GM19438 (cell line): ENCODE results near the gene PDSS2.

Source experiments
- ATAC-seq: cut with Tn5 transposase; IDR thresholded peaks from one replicate; pipeline ENCODE4 v1.9.1; 2021; ENCODE audit warnings: low read depth; ENCODE audit not compliant: unreplicated experiment

The PDSS2 gene, protein sequence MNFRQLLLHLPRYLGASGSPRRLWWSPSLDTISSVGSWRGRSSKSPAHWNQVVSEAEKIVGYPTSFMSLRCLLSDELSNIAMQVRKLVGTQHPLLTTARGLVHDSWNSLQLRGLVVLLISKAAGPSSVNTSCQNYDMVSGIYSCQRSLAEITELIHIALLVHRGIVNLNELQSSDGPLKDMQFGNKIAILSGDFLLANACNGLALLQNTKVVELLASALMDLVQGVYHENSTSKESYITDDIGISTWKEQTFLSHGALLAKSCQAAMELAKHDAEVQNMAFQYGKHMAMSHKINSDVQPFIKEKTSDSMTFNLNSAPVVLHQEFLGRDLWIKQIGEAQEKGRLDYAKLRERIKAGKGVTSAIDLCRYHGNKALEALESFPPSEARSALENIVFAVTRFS

DNA sequence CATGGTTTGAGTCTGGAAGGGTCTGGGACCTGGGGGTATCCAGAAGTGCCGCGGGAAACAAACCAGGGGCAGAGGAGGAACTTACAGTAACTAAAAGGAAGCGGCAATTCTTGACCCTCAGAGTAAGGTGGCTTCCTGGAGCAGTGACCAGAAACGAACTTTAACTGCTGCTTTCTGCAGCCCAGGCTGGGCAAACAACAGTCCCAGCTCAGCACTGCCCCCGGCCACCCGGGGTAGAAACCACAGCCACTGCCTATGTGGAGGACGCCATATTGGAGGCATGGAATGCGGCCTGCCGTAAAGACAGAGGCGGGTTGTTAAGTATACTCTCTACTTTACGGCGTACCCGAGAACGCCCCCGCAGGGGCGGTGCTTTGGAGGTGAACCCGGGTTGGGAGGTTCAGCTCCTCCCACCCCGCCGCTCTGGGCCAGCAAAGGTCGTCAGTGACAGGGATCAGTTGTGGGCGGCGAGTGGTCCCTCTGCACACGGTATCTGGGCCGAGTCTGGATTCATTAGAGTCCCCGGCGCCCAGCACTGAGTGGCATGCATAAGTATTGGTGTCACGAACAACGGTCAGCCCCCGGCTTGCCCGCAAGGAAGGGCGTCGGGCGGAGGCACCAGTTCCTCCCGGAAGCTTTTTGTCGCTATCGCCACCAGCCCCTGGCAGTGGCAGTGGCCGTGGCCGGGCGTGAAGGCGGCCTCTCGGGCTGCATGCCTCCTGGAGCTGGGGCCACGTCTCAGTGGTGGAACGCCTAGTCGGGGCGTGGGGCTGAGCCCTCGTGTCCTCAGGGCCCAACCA is at the start of gene PDSS2:
TSS of gene PDSS2 (minus strand) at position 282 of the 800 bp plus-strand sequence. CDS start at position 3, 279 bp downstream.
- peak; percentile 93 for ATAC-seq

DNA sequence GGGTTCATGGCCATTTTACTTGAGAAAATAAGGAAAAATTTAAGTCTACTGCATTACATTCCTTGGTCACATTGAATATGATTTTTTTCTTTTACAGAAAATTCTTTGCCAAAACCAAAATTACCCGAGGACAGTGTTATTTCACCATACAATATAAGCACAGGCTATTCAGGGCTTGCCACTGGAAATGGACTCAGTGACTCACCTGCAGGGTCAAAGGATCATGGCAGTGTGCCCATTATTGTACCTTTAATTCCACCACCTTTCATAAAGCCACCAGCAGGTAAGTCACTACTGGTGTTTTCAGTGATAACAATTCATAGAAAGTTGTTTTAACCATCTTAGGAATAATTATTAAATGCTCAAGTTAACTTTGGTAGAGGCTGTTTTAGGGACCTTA is 46.8 kb upstream of the PDSS2 start:
- no peak for ATAC-seq

DNA sequence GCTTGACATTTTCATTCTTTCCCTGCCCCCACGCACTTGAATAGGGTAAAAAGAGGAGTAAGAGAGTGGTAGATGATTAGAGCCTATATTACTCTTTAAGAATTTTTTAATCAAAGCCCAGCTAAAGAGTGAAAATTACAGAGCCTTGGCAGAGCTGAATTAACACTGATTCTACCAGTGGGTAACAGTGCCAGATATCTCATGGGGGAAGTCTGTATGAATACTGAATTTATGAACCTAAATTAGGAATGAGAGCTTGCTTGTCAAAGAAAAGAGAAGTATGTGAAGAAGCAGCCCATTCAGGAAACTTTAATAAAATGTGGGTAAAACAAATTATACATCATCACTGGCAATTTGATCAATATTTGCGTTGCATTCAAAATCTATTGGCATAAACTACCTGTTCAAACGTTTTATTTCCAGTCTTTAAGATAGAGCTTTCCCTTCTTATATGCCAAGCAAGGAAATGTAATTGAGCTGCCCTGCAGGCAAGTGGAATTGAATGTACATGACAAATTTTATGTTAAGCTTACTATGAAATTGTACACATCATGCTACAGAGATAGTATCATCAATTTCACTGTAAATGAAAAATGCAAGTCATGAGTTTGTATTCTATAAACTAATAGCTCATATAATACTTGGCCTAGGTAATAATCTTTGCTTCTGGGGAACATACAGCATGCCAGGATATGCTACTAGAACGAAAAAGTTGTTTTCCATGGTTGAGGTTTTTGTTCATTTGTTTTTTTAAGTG is 45.1 kb upstream of the PDSS2 start:
- ATAC-seq = no peak

DNA sequence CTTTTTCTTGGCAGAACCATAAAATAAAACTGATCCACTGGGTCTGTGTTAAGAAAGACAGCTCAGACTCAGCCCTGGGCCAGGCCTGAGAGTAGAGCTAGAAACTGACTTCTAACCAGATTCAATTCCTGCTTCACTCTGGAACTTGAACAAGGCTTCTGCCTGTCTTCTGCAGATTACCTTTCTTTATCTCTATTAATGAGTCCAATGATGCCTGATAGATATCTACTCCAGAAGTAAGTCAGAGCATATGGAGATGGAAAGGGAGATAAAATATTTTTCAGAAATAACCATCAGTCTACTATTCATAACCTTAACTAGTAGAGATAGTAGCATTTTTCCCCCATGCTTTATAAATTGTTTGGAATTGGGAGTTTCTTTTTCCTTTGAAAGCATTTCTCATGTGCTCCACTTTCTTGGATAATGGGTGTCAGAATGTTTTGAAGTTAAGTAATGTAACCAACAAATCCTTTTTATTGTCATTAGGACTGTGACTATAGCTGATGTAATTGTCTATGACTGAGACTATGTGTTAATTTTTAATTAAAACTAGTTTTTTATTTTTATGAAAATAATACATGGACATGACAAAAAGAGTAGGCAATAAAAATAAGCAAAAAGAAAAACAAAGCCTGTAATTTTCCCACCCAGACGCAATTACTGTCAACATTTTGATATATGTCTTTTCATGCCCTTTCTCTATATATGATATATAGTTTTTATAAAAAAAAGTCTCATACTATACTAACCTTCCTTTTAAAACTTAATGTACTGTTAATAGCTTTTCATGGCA is 37.7 kb upstream of the PDSS2 start:
- ATAC-seq = no peak

DNA sequence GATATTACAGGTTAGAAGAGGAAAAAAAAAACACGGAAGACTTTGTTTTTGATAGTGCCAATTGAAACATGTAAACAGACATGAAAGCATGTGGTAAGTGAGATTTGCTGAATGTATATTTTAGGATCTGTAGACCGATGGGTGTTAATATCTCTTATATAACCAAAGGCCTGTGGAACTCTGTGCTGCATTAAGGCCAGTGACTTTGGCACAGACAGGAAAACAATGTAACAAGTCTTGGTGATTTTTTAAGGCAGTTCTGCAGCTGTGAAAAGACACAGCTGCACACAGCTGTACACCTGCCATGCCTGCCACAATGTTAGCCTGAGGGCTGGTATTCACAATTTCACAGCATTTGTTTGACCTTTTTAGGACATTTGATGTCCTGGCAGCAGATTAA is 36.6 kb upstream of the PDSS2 start:
- ATAC-seq = no peak

DNA sequence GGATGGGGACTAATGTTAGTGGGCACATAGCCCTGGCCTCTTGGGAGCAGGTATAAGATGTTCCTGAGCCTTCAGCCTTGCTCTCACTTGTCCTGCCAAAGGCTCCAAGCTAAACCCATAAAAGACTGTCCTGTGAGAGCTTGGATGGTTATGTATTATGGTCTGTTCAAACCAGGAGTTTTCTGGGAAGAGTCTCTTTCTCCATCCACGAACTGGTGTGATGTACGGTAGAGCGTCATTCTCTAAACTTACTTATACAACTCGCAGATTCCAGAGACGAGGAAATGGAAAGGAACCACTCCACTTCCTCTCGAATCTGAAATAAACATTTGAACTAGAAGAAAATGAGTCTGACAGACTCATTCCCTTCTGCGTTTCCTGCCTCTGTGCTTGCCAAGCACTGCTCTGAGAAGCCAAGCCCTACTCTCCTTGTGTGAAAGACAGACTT is 35.9 kb upstream of the PDSS2 start:
- no peak for ATAC-seq

DNA sequence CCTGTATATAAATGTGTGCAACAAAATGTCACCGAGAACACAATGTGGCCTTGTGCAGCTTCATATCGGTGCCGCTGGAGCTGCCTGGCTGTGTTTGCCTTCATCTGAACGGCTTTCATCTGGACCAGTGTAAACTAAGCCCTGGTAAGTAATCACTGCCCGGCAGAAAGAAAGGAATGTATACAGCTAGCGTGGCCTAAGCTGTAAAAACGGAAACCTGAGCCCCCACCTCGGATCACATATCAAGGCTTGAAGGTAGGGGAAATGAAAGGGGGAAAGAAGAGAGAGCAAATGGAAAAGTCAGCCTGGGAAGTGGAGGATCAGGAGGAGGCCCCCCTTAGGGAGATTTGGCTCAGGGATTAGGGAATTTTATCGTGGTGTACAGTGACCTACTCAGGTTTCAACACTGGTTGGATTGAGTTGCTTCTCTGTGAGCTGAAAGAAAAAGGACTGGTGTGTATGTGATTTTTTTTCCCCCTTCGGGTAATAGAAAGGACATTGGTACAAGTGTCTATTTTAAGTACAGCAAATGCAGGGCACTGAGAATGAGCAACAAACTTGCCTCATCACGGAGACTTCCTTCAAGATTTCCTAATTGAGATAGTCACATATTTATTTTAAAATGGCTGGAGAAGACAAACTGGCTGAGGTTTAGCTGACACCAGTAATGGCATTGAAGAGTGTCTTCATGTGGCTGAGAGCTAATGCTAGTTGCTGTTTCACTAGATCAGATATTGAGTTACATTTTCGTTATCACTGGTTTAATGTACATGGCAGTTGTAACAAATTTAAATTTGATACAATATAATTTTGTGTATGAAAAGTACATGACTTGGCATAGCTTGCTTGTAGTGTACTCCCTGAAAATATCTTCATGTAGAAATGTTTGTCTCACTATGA is 34.0 kb upstream of the PDSS2 start:
- no peak for ATAC-seq

DNA sequence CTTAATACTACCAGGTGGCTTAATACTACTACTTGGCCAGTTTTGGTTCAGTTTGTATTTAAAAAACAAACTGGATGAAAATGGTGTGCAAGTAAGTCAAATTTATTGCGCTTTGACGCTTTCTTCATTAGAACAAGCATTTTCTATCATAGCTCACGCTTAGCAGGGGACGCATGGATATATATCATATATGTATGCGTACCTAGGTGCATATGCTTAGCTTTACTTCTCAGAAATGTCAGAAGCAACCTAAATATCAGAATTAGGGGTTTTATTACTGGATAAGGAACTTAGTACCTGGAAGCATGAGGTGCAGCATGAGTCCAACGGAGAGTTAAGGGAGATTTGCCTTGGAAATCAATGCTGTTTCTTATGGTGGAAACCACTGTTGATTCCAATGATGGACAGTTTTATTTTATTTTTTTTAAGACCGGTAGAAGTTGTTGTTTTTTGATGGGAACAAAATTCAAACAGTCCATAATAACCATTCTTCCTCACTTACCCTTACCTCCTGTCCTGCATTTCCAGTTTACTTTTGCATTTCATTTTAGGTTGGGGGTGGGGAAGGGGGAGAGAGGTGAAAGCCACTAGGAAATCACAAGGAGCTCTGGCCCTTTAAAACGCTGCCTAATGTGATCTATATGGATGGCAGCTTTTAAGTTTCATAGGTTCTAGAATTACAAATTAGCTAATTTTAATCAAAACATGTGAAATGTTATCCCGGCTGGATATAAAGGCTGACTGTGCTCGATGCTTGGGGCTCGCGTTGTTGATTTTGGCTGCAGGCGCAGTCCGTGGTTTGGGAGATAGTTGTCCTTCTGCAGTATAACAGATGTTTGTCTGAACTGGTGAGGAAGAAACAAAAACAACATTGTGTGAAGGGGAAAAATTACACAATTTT is 32.6 kb upstream of the PDSS2 start:
- no peak for ATAC-seq

DNA sequence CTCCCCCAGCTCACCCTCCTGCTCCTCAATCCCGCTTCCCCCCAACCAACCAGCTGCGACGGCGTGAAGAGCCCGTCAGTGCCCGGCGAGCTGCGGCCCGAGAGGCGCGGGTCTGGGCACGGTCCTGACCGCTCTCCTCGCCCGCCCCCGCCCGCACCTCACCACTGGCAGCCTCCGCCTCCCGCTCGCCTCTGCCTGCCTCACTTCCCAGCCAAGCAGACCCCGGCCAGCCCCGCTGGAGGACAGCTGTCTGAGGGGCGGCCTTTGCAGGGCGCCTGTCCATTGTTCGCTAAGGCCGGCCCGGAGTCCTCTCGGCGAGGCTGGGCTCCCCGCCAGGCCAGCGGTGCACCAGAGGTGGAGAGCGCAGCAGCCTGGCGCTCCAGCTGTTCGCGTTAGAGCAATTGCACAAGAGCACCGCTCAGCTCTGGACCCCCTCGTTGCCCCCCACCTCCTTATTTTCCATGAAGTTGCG is 31.8 kb upstream of the PDSS2 start:
- no peak for ATAC-seq

DNA sequence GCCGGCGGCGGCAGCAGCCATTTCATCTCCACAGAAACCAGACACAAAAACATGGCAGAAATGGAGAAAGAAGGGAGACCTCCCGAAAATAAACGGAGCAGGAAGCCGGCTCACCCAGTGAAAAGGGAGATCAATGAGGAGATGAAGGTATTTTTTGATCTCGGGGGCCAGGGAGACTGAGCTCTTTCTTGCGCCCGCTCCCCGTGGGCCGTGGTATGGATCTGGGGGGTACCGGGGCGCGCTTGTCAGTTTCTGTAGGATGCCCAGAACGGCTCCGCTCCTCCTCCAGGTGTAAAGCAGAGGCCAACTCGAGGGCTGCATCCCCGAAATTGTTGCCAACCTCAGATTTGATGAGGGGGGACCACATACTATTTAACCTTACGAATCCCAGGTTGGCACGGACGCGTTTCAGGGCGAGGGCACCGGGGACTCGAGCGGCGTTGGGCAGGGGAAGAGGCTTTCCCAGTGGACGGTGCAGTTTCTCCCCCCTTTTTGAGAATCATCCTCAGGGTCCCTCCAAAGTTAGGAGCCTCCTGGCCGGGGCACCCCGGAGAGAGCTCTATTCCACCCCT is 31.3 kb upstream of the PDSS2 start:
- no peak for ATAC-seq

DNA sequence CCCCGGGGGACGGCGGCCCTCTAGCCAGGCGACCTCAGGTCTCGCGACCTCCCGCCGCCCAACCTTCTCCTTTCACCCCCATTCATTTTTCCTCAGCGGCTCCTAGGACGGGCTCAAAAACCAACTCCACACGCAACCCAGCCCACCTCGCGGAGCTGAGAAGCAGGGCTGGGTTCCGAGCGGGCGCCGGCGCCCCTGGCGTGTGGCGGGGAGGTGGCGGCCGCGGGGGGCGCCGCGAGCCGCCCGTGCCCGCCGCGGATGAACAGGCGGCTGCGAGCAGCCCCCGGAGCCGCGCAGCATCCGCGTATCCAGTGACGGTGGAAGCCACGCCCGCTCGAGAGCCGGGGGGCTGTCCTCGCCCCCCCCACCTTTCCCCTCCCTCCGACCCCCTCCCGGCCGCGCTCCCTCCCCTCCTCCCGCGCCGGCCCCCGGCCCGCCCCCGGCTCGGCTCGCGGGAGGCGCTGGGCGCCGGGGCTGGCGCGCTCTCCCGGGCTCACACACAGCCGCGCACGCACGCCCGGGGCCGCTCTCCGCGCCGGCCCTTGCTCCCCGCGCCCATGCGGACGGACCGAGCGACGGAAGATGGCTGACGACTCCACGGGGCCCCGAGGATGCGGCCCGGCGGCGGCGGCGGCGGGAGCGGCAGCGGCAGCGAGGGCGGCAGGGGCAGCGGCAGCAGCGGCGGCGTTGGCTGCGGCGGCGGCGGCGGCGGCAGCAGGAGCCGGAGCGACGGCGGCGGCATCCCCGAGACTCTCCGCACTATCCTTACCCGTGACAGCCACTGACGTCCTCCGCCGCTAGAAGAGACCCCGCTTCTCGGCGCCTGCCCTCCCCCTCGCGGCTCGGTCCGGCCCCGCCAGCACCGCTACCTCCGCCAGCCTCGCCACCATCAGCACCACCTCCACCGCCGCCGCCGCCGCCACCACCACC is 30.5 kb upstream of the PDSS2 start, which contains the start of gene SOBP:
TSS of gene SOBP (plus strand) at position 482 of the 930 bp plus-strand sequence. CDS start 500 bp downstream, outside the sequence.
- ATAC-seq = peak; percentile 56

DNA sequence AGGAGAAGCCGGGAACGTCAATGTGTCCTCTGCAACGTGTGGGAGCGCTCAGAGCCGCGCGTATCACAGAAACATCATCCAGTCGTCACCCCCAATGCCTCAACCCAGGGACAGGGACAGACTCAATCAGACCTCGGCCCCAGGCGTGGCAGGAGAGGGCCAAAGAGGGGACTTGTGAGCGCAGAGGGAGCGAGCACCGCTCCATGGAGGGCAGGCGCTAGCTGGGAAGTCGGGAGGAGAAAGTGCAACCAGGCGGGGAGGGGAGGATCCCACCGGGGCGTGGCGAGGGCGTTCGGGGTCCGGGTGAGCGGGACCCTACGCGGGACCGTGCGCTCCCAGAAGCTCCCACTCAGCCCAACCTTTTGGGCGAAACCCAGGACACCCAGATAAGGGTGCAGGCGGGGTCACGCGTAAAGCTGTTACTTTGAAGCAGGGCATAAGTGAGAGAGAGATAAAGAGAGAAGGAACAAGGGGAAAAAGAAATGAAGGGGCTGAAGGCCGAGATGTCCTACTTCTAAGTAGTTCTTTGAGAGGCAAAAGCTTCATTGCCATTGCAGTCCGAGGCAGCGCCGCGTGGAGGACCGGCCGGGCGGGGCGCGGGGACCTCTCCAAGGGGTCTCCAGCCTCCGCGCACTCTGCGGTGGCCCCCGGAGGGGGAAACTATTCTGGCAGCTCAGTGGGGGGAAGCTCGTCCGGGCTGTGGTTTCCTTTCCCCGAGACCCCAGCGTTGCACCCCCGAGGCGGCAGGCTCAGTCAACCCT is 29.7 kb upstream of the PDSS2 start:
- no peak for ATAC-seq

DNA sequence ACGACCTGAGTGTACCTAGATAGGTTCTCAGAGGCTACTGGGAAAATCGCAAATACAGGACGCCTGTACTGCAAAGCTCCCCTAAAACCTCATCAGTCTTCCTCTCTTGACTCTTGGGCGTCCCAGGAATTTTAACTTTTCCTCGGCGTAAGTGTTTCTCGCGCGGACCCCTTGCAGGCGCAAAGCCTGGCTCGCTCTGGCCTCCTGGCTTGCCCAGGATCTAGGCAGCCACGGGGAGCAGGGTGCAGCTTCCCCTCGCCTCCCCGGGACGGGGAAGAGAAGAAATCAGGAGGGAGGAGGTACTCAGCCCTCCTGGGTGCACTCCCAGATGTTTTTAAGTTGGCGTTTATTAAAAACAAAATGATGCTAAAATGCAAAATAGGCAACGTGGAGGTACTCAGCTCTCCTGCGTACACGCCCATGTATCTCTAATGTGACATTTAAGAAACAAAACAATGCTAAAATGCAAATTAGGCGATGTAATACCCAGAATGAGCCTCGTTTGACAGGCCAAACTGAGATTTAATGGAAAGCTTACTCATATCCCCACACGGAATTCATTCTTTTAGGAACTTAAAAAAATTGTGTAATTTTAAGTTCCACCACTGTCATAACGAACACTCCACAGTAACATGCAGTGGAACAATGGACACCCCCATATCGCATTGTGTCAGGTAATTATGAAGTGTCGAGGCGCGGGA is 29.0 kb upstream of the PDSS2 start:
- no peak for ATAC-seq

DNA sequence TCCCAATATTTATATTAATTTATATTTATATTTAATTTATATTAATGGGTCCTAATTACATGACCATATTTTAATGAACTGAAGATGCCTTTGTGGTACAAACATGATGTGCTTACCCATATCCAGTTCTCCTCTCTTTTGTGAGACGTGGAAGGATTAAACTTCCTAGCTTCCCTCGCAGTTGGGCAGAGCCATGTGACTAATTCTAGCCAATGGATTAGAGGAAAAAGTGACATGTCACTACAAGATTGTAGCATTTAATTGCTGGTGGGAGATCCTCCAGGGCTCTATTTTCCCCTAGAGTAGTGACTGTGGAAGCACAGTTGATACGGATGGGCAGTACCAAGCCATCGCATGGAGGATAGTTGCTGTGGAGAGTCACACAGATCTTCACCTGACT is 25.8 kb upstream of the PDSS2 start:
- no peak for ATAC-seq

DNA sequence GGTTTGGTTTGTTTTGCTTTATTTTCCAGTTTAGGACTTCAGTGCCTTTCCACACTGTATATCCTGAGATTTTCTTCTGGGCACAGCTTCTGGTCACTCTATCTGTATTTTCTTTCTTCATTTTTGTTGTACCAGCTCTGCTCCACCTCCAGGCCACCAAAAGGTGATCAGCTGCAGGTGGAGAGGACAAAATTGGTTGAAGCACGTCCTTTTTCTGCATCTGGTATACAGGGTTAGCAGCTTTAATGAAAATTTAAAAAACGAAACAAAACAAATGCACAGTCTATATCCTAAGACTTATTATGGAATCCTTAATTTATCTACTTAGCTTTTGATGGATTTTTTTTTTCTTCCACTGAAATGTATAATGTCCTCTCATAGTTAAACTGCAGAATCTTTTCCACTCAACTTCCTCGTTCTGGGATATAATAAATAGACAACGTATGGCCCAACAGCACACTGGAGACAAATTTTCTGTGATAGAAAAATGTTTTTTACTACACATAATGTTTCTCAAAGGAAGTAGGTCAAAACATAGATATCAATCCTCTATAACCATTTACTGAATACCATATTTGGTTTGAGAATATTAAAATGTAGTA is 19.8 kb upstream of the PDSS2 start:
- no peak for ATAC-seq
